ENCODE measurements around the gene TSPO2.

GRCh38 chr6:41088451-41088850, 46.2 kb downstream of the TSPO2 start:
- TF ChIP-seq, protein P1, sequence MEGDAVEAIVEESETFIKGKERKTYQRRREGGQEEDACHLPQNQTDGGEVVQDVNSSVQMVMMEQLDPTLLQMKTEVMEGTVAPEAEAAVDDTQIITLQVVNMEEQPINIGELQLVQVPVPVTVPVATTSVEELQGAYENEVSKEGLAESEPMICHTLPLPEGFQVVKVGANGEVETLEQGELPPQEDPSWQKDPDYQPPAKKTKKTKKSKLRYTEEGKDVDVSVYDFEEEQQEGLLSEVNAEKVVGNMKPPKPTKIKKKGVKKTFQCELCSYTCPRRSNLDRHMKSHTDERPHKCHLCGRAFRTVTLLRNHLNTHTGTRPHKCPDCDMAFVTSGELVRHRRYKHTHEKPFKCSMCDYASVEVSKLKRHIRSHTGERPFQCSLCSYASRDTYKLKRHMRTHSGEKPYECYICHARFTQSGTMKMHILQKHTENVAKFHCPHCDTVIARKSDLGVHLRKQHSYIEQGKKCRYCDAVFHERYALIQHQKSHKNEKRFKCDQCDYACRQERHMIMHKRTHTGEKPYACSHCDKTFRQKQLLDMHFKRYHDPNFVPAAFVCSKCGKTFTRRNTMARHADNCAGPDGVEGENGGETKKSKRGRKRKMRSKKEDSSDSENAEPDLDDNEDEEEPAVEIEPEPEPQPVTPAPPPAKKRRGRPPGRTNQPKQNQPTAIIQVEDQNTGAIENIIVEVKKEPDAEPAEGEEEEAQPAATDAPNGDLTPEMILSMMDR (IDR thresholded peaks at IDR 0.05): no peak
- no peak for TF ChIP-seq EP300 (IDR thresholded peaks at IDR 0.05)

Measured in esophagus muscularis mucosa (tissue), 3 donors.